Measurements from ENCODE around the gene POFUT1.

POFUT1 gene

DNA sequence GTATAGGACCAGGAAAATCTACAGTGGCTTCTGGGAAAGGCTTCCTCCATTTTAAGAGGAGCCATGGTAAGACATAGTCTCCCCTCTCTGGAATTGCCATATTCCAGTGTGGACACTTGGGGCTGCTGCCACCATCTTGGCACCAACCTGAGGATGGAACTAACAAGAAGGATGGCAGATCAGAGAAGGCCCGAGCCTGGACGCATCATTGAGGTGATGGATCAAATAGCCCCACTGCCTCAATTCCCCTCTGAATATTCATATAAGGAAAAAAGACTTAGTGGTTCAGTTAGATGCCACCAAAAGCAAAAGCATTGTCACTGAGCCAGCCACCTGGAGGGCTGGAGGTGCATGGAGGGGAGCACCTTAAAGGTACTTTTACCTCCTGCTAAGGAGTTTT is 26.1 kb upstream of the POFUT1 start:
- TF ChIP-seq YY1 (IDR thresholded peaks at IDR 0.05; ENCODE audit: insufficient read depth, insufficient read length) (no peak), ZNF274 (IDR thresholded peaks at IDR 0.05; ENCODE audit: low read depth, low read length) (no peak), SUZ12 (IDR thresholded peaks at IDR 0.05; ENCODE audit: extremely low read depth, insufficient read depth, insufficient read length) (no peak)
- Histone ChIP-seq H3K27me3 (ENCODE audit: insufficient read depth, insufficient read length) (no peaks in the 10 kb centered on the region), H3K36me3 (ENCODE audit: insufficient read depth, insufficient read length, low read length) (no peaks in the 10 kb centered on the region), H3K9ac (ENCODE audit: insufficient read length, low read depth) (no peak overlapping the region), H3K4me3 (ENCODE audit: insufficient read length, low read depth) (no peak overlapping the region), H3K9me3 (ENCODE audit: insufficient read depth, low read length) (no peaks in the 10 kb centered on the region; the same call in 1 of the 2 replicates), H3K4me1 (ENCODE audit: insufficient read depth, insufficient read length) (no peaks in the 10 kb centered on the region)
- DNase-seq (ENCODE audit: low read depth, low spot score), result no peak

- H3K4me1 ChIP-seq (ENCODE audit: insufficient read depth, insufficient read length), result peaks cover 7% of the 10 kb centered on the region
- DNase-seq (ENCODE audit: low read depth, low spot score), result no peak
These were observed 23.6 kb upstream of the POFUT1 start for GRCh38 chr20:32183947-32184635.

DNA sequence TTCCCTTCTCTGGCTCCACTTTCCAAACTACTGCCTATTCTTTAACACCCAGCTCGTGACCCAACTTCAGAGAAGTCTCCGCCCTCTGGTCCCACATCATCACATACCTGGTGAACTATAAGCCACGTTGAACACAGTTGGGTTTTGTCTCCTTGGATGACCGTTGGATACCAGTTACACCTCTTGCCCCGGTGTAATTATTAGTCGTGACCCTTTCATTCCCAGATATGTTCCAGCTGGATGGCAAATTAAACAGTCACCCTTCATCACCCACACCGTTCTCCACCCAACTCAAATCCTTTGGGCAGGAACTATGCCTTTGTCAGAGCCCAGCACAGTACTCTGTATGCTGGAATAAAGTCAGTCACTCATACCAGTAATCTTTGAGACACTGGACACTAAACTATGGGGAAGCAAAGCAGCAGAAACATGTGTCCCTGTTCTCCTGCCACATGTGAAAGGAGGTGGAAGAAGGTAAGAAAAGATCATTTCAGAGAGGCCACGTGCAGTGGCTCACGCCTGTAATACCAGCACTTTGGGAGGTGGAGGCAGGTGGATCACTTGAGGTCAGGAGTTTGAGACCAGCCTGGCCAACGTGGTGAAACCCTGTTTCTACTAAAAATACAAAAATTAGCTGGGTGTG is 22.6 kb upstream of the POFUT1 start:
- no peaks in the 10 kb centered on the region for H3K27me3 ChIP-seq (ENCODE audit: insufficient read depth, insufficient read length)
- H3K36me3 ChIP-seq (ENCODE audit: insufficient read depth, insufficient read length, low read length), result peaks cover 9% of the 10 kb centered on the region
- no peaks in the 10 kb centered on the region for H3K9me3 ChIP-seq (ENCODE audit: insufficient read depth, low read length)
- no peak overlapping the region for H3K4me3 ChIP-seq (ENCODE audit: insufficient read length, low read depth)
- peaks cover 13% of the 10 kb centered on the region for H3K4me1 ChIP-seq (ENCODE audit: insufficient read depth, insufficient read length)
- no peak for TF ChIP-seq ZNF274 (IDR thresholded peaks at IDR 0.05; ENCODE audit: low read depth, low read length)
- TF ChIP-seq YY1 (IDR thresholded peaks at IDR 0.05; ENCODE audit: insufficient read depth, insufficient read length), result no peak
- no peak for TF ChIP-seq SUZ12 (IDR thresholded peaks at IDR 0.05; ENCODE audit: extremely low read depth, insufficient read depth, insufficient read length)
- DNase-seq (ENCODE audit: low read depth, low spot score), result no peak
- no peak overlapping the region for H3K9ac ChIP-seq (ENCODE audit: insufficient read length, low read depth)

More at GRCh38 chr20:32183947-32184635, 23.6 kb upstream of the POFUT1 start:
- Histone ChIP-seq H3K27me3 (ENCODE audit: insufficient read depth, insufficient read length) (no peaks in the 10 kb centered on the region), H3K9me3 (ENCODE audit: insufficient read depth, low read length) (no peaks in the 10 kb centered on the region), H3K36me3 (ENCODE audit: insufficient read depth, insufficient read length, low read length) (peaks cover 9% of the 10 kb centered on the region), H3K4me3 (ENCODE audit: insufficient read length, low read depth) (no peak overlapping the region), H3K9ac (ENCODE audit: insufficient read length, low read depth) (no peak overlapping the region)
- TF ChIP-seq YY1 (IDR thresholded peaks at IDR 0.05; ENCODE audit: insufficient read depth, insufficient read length), result no peak
- no peak for TF ChIP-seq ZNF274 (IDR thresholded peaks at IDR 0.05; ENCODE audit: low read depth, low read length)
- TF ChIP-seq SUZ12 (IDR thresholded peaks at IDR 0.05; ENCODE audit: extremely low read depth, insufficient read depth, insufficient read length), result no peak

DNA sequence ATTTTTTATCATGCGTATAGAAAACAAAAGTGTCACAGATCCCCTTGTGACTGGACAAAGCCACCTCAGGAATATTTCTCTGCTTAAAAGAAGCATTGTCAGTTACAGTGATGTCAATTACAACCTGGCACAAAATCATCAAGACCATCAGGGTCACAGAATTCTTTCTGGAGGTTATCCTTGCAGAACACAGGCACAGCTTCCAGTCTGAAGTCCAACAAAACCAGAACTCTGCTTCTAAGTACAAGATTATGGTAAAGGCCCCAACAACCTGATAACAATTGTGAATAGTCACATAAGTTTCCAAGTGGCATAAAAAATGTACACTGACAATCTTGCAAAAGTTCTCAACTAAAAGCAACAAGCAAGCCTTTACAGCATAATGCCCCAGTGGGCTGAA is 21.2 kb upstream of the POFUT1 start:
- no peak overlapping the region for H3K4me3 ChIP-seq (ENCODE audit: insufficient read length, low read depth)
- H3K36me3 ChIP-seq (ENCODE audit: insufficient read depth, insufficient read length, low read length), result peaks cover 12% of the 10 kb centered on the region
- no peaks in the 10 kb centered on the region for H3K27me3 ChIP-seq (ENCODE audit: insufficient read depth, insufficient read length)
- TF ChIP-seq SUZ12 (IDR thresholded peaks at IDR 0.05; ENCODE audit: extremely low read depth, insufficient read depth, insufficient read length) (no peak), ZNF274 (IDR thresholded peaks at IDR 0.05; ENCODE audit: low read depth, low read length) (no peak), YY1 (IDR thresholded peaks at IDR 0.05; ENCODE audit: insufficient read depth, insufficient read length) (no peak)
- no peak overlapping the region for H3K9ac ChIP-seq (ENCODE audit: insufficient read length, low read depth)
- H3K9me3 ChIP-seq (ENCODE audit: insufficient read depth, low read length), result no peaks in the 10 kb centered on the region
- H3K4me1 ChIP-seq (ENCODE audit: insufficient read depth, insufficient read length), result peaks cover 15% of the 10 kb centered on the region
- DNase-seq (ENCODE audit: low read depth, low spot score), result no peak

- peaks cover 15% of the 10 kb centered on the region for H3K4me1 ChIP-seq (ENCODE audit: insufficient read depth, insufficient read length)
- H3K27me3 ChIP-seq (ENCODE audit: insufficient read depth, insufficient read length), result no peaks in the 10 kb centered on the region
- H3K9me3 ChIP-seq (ENCODE audit: insufficient read depth, low read length), result no peaks in the 10 kb centered on the region
- TF ChIP-seq ZNF274 (IDR thresholded peaks at IDR 0.05; ENCODE audit: low read depth, low read length) (no peak), SUZ12 (IDR thresholded peaks at IDR 0.05; ENCODE audit: extremely low read depth, insufficient read depth, insufficient read length) (no peak), YY1 (IDR thresholded peaks at IDR 0.05; ENCODE audit: insufficient read depth, insufficient read length) (no peak)
- DNase-seq (ENCODE audit: low read depth, low spot score), result no peak
- H3K9ac ChIP-seq (ENCODE audit: insufficient read length, low read depth), result no peak overlapping the region
- peaks cover 25% of the 10 kb centered on the region for H3K36me3 ChIP-seq (ENCODE audit: insufficient read depth, insufficient read length, low read length)
- H3K4me3 ChIP-seq (ENCODE audit: insufficient read length, low read depth), result no peak overlapping the region
These were observed 19.1 kb upstream of the POFUT1 start for GRCh38 chr20:32188376-32189122.

DNA sequence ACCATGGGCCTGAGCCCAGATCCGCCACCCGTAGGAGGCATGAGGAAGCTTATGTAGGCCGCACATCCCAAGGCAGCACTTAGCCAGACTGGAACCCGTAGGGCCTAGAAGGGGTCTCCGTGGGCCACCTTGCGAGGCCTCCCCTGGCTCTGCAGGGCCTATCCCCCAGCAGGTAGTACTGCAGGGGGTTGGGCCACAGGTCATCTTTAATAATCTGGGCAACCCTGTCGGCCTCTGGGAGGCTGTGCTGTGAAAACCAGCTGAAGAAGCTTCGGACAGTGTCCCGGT is 18.6 kb upstream of the POFUT1 start:
- Histone ChIP-seq H3K9ac (ENCODE audit: insufficient read length, low read depth) (no peak overlapping the region), H3K4me3 (ENCODE audit: insufficient read length, low read depth) (peak overlapping the region; percentile 51), H3K27me3 (ENCODE audit: insufficient read depth, insufficient read length) (no peaks in the 10 kb centered on the region), H3K4me1 (ENCODE audit: insufficient read depth, insufficient read length) (peaks cover 15% of the 10 kb centered on the region), H3K9me3 (ENCODE audit: insufficient read depth, low read length) (no peaks in the 10 kb centered on the region), H3K36me3 (ENCODE audit: insufficient read depth, insufficient read length, low read length) (peaks cover 29% of the 10 kb centered on the region)
- no peak for DNase-seq (ENCODE audit: low read depth, low spot score)
- no peak for TF ChIP-seq ZNF274 (IDR thresholded peaks at IDR 0.05; ENCODE audit: low read depth, low read length)
- no peak for TF ChIP-seq SUZ12 (IDR thresholded peaks at IDR 0.05; ENCODE audit: extremely low read depth, insufficient read depth, insufficient read length)
- TF ChIP-seq YY1 (IDR thresholded peaks at IDR 0.05; ENCODE audit: insufficient read depth, insufficient read length), result no peak
